HG02571 (cell line): Measurements from ENCODE around the gene DUOXA1.
"Not testable (repeated sequence)": the region's sequence is repeated elsewhere in the genome, so short reads cannot be mapped to it uniquely, and the experiment has no call there.

ENCODE experiments used
- ATAC-seq: cut with Tn5 transposase; IDR thresholded peaks from one replicate; pipeline ENCODE4 v1.9.1; 2021; ENCODE audit warnings: mild to moderate bottlenecking, moderate library complexity; ENCODE audit not compliant: unreplicated experiment

The DUOXA1 gene

DNA sequence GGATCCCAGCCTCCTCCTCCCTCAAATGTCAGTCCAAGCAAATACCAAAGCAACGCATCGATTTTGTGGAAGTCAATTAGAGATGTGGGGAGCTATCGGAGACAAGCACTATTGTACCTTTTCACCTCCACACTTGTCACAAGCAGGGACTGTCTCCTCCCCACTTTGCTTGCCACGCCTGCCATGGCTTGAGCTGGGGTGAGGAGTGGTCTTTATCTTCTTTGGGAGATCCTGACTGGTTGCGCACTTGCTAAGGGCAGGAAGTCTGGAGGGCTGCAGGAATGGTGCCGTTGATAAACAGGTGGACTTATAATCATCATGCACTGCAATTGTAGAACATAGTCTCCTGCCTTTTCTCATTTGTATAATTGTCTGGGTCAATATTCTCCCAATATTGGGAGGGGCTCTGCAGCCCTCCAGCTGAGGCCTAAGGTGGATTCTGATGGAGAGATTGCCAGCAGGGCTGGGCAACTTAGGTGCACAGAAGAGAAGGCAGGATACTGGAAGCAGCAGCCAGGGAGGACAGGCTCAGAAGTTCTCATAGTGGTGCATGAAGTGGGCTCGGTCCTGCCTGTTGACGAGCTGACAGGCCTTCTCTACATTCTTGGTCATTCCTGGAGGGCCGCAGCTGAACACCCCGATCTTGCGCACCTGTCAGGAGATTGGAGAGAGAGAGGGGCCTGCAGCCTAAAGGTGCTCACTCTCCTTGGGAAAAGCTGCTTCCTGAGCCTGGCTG is 35.9 kb downstream of the DUOXA1 start:
- no peak for ATAC-seq

DNA sequence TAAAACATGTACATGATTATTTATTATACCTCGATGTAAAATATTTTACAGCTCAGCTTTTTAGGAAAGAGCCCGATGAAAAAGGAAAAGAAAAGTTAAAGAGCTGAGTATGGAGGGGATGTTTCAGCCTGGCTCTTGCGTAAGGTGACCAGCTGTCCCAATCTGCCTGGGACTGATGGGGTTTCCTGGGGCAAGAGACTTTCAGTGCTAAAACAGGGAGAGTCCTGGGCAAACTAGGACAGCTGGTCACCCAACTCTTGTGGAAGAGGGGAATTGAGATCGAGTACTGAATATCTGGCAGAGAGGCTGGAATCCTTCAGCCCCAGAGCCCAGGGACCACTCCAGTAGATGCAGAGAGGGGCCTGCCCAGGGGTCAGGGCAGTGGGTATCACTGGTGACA is 36.7 kb downstream of the DUOXA1 start:
- no peak for ATAC-seq

DNA sequence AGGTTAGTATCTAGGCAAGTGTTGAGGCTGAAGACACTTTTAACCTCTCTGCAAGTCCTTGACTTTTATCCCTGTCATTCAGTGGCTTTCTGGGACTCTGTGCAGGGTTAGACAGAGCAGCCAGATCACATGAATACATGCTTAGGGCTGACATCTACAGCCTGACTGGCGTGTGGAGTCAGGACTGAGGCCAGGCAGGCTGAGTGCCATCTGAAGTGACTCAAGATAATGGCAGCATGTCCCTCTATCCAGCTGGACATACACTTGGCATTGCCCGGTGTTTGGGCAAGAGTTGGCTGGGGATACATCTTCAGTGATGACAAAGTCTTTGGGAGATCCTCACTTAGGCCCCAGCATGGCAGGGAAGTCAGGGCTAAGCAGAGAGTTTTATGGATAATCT is 38.1 kb downstream of the DUOXA1 start:
- ATAC-seq, result no peak

DNA sequence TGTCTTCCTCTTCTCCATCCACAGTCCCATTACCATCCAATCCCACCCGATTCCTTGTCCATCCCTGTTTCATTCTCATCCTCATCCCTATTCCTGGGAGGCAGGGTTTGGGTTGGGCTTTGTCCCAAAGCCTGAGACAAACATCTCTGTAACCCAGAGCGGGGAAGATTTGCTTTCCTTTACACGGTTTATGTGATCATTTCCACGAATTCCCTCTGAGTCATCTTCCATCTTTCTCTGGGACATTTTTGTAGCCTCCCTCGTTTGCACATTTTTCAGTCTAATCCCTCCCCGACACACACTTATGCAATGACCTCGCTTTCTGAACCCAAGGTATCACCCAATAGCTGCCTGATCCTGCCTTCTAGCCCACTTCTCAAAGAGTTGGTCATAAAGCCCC is 38.5 kb downstream of the DUOXA1 start:
- no peak for ATAC-seq

DNA sequence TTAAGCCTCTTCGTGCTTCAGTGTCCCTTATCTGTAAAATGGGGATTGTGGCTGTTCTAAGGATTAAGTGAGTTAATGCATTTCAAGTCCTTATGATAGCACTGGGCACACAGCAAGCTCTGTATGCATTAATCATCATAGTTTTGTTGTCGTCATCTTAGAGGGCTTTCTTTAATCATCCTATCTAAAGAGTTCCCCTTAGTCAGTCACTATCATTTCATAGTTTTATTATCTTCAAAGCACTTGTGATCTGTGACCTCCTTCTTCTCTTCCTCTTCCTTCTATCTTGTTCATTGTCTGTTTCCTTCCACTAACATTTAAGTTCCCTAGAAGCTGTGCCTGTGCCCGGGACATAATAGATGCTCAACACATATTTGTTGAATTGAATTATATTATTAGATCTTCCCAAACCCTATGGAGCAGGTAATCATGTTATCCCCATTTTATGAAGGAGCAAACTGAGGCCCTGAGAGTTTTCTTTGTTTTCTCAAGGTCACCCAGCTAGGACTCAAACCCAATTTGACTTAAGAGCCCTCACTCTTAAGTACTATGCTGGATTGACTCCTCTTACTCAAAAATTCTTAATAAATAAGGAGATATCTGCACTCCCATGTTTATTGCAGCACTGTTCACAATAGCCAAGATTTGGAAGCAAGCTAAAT is 39.8 kb downstream of the DUOXA1 start:
- ATAC-seq, result no peak

DNA sequence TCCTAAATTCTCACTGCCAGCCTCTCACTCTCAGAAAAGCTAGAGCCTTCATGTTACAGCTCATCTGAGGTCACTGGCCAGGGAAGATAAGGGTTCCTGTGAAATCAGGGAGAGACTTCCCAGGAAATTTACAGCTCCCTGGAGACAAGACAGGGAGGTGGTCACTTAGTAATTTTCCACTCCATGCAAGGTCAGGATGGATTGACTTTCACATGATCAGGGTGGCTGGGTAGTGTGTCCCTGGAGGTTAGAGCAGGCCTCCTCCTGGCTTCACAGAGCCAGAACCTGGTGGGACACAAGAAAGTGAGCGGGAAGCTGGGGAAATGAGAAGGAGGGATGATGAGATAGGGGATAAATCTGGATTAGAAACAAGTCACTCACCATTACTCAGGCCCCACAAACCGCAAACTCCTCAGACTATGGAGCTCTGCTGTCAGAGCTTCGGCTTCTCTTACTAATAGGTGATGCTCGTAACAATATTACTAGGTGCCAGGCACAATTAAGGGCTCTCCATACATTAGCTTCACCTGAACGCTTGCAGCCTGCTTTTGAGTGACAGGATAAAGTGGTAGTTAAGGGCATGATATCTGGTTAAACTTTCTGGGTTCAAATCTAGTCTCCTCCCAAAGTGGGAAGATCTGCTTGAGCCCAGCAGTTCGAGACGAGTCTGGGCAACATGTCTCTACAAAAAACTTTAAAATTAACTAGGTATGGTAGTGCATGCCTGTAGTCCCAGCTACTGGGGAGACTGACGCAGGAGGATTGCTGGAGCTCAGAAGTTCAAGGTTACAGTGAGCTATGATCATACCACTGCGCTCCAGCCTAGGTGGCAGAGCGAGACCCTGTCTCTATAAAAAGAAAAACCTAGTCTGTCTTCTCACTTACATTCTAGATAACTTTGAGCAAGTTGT is 40.6 kb downstream of the DUOXA1 start:
- no peak for ATAC-seq

DNA sequence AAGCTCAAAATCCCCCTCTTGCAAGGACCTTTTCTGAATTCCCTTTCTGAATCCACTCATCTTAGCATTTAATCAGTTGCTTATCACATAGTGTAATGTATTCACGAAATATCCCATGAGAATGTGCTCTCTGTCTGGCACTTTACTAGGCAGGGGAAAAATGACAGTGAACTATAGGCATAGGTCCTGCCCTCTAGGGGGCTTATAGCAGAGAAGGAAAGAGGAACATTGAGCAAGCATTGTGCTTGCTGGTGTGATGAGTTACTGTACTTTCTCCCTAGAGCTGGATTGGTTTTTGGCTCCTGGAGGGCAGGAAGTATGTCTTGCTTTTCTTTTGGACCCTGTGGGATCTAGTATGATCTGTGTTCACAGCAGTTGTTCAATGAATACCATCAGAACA is 42.2 kb downstream of the DUOXA1 start:
- ATAC-seq, result no peak

DNA sequence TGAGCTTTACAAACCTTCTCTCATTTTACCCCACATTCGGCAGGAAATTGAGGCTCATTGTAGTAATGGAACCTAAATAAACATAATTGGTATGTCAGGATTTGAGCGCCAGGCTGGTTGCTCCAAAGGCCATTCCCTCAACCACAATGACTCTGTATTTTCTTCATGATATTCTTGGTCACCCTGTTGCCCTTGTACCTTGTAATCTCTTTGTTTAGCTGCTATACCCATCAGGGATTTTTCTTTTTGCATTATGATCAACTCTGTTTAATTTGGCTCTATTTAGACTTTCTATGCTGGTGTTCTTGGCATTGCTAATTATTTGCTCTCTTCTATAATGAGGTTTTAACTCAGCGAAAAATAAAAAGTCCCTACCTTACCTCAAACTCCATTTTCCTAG is 45.5 kb downstream of the DUOXA1 start:
- ATAC-seq, result no peak

DNA sequence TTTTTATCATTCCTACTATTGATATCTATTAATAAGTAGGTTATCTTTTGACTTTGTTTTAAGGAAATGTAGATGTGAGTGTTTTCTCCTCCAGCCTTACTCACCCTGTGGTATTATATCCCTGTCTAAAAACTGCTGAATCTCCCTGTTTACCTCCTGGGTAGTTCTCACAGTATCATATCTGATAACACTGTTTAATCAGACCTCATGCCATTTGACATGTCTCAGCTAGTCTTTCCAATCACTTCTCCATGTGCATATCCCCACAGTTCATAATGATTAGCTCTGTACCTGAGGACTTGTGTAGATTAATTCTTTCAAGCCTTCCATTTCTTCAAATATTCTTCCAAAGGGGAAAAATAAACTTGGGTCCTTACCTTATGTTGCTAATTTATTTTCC is 46.5 kb downstream of the DUOXA1 start:
- ATAC-seq, result no peak

DNA sequence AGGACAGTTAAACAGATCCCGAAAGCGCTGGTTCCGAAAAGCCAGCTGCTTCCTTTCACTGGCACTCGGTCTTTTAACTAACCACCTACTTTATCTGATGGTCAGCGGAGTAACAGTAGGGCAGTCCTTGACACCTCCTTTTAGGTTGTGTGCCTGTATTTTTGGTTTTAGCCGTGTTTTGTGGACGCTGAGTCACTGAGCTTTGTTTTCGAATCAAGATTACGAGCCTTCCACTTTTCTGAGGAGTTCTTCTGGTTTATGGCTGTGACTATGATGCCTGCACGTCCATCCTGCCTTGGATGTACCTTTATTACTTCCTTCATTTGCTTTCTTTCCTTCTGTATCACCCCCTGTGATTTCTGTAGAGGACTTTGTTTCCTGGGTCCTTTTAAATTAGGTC is 47.3 kb downstream of the DUOXA1 start:
- ATAC-seq, result not testable (repeated sequence)

DNA sequence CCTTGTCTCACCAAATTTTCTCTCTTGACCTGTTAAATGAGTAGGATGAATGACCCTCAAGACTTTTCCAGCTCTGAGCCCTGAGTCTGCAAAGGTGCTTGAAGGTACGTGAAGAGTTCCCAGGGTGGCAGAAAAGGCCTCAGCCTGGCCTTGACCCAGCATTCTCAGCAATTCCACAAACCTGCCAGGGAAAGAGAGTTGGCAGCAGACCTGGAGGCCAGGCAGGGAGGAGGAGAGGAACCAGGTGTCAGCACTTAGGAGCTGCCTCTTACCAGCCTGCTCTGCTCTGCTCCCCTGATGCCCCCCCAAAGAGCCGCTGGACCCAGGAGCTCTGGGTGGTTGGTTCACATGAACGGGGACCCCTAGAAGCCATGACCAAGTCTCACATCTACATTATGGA is 49.1 kb downstream of the DUOXA1 start:
- not testable (repeated sequence) for ATAC-seq

DNA sequence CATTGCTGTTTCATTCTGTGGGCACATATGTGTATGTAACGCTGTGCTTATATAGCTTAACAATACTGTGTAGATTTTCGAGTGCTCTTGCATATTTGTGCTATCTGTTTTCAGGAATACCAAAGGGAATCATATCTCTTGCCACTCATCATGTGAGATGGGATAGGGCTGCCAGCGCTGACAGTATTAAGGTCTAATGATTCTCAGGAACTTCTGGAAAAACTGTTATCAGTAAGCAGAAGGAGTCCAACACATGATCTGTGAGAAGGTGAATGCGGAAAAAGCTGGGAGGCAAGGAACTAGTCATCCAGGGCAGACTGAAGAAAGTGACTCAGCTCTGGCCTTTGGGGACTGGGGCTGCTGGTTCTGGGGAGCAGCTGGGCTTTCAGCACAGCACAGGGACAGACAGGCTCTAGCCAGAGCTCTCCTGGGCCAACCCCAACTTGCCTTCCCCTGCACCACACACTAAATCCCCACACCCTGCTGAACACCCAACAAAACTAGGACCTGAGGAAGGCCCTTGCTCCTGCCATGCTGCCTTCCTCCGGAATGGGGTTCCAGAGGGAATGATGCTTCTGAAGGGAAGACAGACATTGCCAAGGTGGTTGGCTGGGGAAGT is 49.9 kb downstream of the DUOXA1 start:
- ATAC-seq, result not testable (repeated sequence)

DNA sequence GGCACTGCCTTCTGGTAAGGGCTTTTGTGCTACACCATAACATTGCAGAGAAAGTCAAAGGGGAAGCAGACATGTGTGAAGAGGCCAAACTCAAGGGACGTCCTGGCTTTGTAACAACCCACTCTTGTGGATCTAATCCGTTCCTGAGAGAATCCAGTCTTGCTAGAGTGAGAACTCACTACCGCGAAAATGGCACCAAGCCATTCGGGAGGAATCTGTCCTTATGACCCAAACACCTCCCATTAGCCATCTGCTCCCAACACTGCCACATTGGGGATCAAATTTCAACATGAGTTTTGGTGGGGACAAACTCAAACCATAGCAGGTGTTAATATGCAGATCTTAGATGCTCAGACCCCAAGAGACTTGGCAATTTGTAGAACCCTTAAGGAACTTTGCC is 50.5 kb downstream of the DUOXA1 start:
- ATAC-seq, result not testable (repeated sequence)

DNA sequence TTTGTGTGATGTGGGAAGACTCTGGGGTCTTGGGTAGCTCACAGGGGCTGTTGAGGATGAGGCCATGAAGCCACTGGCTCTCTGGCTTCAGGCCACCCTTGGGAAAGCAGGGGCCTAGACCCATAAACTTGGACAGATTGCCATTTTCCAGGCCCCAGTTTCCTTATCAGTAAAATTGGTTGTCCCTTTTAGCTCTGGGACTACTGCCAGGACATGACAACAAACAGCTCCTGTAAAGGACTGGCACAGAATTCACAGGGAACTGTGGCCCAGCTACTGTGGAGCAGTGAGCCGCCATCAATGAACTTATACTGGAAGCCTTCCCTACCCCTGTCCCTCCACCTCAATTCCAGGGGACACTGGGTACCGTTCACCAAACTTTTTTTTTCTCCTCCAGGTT is 52.3 kb downstream of the DUOXA1 start:
- not testable (repeated sequence) for ATAC-seq

DNA sequence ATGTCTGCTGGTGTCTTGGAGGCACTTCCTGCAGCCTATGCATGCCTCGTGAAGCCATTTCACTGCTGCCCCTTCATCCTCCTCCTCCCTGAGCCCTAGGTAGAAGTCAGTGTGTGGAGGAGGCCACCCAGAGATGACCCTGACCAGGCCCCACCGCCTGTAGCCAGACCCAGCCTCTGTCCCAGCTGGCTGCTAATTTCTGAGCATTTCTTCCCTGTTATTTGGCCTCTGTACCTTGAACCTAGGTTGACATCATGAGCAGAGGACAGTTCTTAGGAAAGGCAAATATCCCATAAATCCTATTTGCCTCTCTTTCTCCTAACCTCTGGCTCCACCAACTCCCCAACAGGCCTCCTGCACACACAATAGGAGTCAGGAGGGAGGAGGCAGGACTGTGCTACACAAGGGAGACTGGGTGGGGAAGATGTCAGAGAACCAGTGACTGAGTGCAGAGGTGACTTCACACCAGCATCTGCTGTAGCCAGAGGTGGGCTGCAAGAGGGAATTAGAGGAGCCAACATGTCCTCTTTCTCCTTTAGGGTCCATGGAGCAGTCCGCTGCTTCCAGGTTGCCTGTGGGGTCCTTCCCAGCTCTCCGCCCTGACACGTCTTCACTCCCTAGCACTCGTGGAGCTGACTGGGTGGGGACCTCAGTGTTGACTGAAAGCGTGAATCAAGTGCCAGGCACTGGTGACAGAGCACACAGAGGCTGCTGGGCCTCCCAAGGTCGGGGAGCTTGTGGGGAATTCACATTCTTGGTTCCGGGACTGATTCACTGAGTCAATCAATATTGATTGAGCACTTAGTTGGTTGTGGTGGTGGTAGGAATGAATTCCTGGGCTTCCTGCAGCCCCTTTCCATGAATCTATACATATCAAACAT is 54.0 kb downstream of the DUOXA1 start:
- not testable (repeated sequence) for ATAC-seq

DNA sequence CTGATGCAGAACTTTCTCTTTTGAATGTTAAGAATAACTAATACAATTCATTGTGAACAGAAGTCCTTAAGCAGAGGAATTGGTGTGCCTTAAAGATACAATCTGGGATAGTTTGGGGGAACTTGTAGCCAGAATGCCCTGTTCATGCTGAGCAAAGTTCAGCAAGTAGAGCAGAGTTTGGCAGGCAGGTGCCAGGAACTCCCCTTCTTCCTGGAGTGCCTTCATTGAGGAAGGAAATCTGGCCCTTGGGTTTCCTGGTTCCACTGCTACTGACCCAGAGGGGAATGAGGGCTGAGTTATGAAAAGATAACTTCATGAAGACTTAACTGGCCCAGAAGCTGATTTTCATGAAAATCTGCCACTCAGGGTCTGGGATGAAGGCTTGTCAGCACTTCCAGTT is 56.1 kb downstream of the DUOXA1 start:
- not testable (repeated sequence) for ATAC-seq

DNA sequence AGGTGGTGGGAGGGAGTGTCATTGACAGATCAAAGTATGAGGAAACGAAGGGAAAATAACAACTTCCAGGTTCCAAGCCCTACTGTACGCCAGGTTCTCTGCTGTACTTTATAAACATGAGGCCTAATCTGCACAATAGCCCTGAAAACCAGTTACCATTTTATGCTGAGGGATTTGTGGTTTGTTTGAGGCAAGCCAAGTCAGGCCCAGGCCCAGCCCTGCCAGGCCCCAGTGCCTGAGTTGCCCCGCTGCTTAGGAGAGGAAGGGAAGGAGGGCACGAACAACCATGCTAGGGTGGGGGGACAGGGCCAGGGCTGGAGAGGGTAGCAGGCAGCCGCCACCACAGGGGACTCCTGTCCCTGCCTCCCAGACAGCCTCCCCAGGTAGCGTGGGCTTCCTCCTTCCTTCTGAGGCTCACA is 59.7 kb downstream of the DUOXA1 start:
- ATAC-seq, result not testable (repeated sequence)
